ENCODE results near the gene CD96. TPM values are rescaled to one million over a fixed set of nuclear protein-coding genes. Genes with fewer than 3 reads are reported as not detected.

The CD96 gene
- total RNA-seq, 1 experiment from 2014 or later: not detected

- Histone ChIP-seq H2AFZ (ENCODE audit: low read length) (no peak overlapping the region), H3K27me3 (ENCODE audit: low read length) (no peaks in the 10 kb centered on the region), H3F3A (ENCODE audit: low read length, unreplicated experiment) (no peaks in the 10 kb centered on the region), H3K4me2 (ENCODE audit: low read length) (no peak overlapping the region), H3K9me2 (replicated peaks; ENCODE audit: low read length) (no peaks in the 10 kb centered on the region), H3K4me3 (ENCODE audit: low read length) (no peak overlapping the region), H3K27ac (ENCODE audit: low read length) (no peak overlapping the region), H4K20me1 (ENCODE audit: low read length) (no peaks in the 10 kb centered on the region), H3K4me1 (ENCODE audit: insufficient read depth, low read length) (no peaks in the 10 kb centered on the region), H3K9ac (ENCODE audit: low read length) (no peak overlapping the region), H3K9me3 (ENCODE audit: low read length) (no peaks in the 10 kb centered on the region), H3K36me3 (ENCODE audit: low read depth, low read length) (no peaks in the 10 kb centered on the region), H3K79me2 (ENCODE audit: low read length) (no peaks in the 10 kb centered on the region)
- DNase-seq: no peak
- intact Hi-C loops (cut with micrococcal nuclease): no loop called here
- POLR2A ChIA-PET (ENCODE audit: unreplicated experiment): no interaction called here
- CTCF ChIA-PET: no interaction called here
- BruUV-seq (replicated peaks): no TSS peak
- TF ChIP-seq CTCF (conservative IDR thresholded peaks at IDR 0.05; ENCODE audit: low read depth, low read length): no peak
- no peak for TF ChIP-seq EZH2phosphoT487 (IDR thresholded peaks at IDR 0.05; ENCODE audit: borderline replicate concordance, low read length)
- TF ChIP-seq EZH2 (IDR thresholded peaks at IDR 0.05; ENCODE audit: low read length, unreplicated experiment): no peak
- ATAC-seq: no peak
Measured at GRCh38 chr3:111570404-111571030, 28.5 kb downstream of the CD96 start.

GRCh38 chr3:111571282-111571681, 29.3 kb downstream of the CD96 start:
- Histone ChIP-seq H4K20me1 (ENCODE audit: low read length) (no peaks in the 10 kb centered on the region), H3K27me3 (ENCODE audit: low read length) (no peaks in the 10 kb centered on the region), H3K79me2 (ENCODE audit: low read length) (no peaks in the 10 kb centered on the region), H3K27ac (ENCODE audit: low read length) (no peak overlapping the region), H3K4me3 (ENCODE audit: low read length) (no peak overlapping the region), H3K9ac (ENCODE audit: low read length) (no peak overlapping the region), H3F3A (ENCODE audit: low read length, unreplicated experiment) (no peaks in the 10 kb centered on the region), H3K4me2 (ENCODE audit: low read length) (no peak overlapping the region), H3K9me3 (ENCODE audit: low read length) (no peaks in the 10 kb centered on the region), H3K9me2 (replicated peaks; ENCODE audit: low read length) (no peaks in the 10 kb centered on the region), H3K4me1 (ENCODE audit: insufficient read depth, low read length) (no peaks in the 10 kb centered on the region), H3K36me3 (ENCODE audit: low read depth, low read length) (no peaks in the 10 kb centered on the region), H2AFZ (ENCODE audit: low read length) (no peak overlapping the region)
- POLR2A ChIA-PET (ENCODE audit: unreplicated experiment): no interaction called here
- ATAC-seq (no peak), DNase-seq (no peak)
- intact Hi-C loops (cut with micrococcal nuclease): no loop called here
- TF ChIP-seq CTCF (conservative IDR thresholded peaks at IDR 0.05; ENCODE audit: low read depth, low read length) (no peak), EZH2 (IDR thresholded peaks at IDR 0.05; ENCODE audit: low read length, unreplicated experiment) (no peak), EZH2phosphoT487 (IDR thresholded peaks at IDR 0.05; ENCODE audit: borderline replicate concordance, low read length) (no peak)
- CTCF ChIA-PET: no interaction called here
- no TSS peak for BruUV-seq (replicated peaks)

GRCh38 chr3:111571907-111572460, 30.0 kb downstream of the CD96 start:
- H3K4me2 ChIP-seq (ENCODE audit: low read length): no peak overlapping the region
- H3K36me3 ChIP-seq (ENCODE audit: low read depth, low read length): no peaks in the 10 kb centered on the region
- no peaks in the 10 kb centered on the region for H4K20me1 ChIP-seq (ENCODE audit: low read length)
- CTCF ChIA-PET: no interaction called here
- POLR2A ChIA-PET (ENCODE audit: unreplicated experiment): no interaction called here
- intact Hi-C loops (cut with micrococcal nuclease): no loop called here
- H3K9me3 ChIP-seq (ENCODE audit: low read length): no peaks in the 10 kb centered on the region
- H3K79me2 ChIP-seq (ENCODE audit: low read length): no peaks in the 10 kb centered on the region
- no peak overlapping the region for H2AFZ ChIP-seq (ENCODE audit: low read length)
- H3F3A ChIP-seq (ENCODE audit: low read length, unreplicated experiment): no peaks in the 10 kb centered on the region
- H3K9me2 ChIP-seq (replicated peaks; ENCODE audit: low read length): no peaks in the 10 kb centered on the region
- H3K9ac ChIP-seq (ENCODE audit: low read length): no peak overlapping the region
- TF ChIP-seq CTCF (conservative IDR thresholded peaks at IDR 0.05; ENCODE audit: low read depth, low read length) (no peak), EZH2phosphoT487 (IDR thresholded peaks at IDR 0.05; ENCODE audit: borderline replicate concordance, low read length) (no peak), EZH2 (IDR thresholded peaks at IDR 0.05; ENCODE audit: low read length, unreplicated experiment) (no peak)
- H3K27me3 ChIP-seq (ENCODE audit: low read length): no peaks in the 10 kb centered on the region
- DNase-seq (no peak), ATAC-seq (no peak)
- no peak overlapping the region for H3K4me3 ChIP-seq (ENCODE audit: low read length)
- no peaks in the 10 kb centered on the region for H3K4me1 ChIP-seq (ENCODE audit: insufficient read depth, low read length)
- H3K27ac ChIP-seq (ENCODE audit: low read length): no peak overlapping the region
- no TSS peak for BruUV-seq (replicated peaks)
